Fibroblast of lung (primary cell): Measurements from ENCODE around the gene TMEM272. TPM values are rescaled to one million over a fixed set of nuclear protein-coding genes. Genes with fewer than 3 reads are reported as not detected.

Experiments
- DNase-seq, 2 donors: peaks; one replicate each; pipeline versions ENCODE4 v3.0.0 to v3.0.0-alpha.2; 2010; ENCODE audit warnings: low read depth in 2 of 2
- H2AFZ ChIP-seq: 2 replicates; pipeline ENCODE4 v1.5.1; 2012; ENCODE audit warnings: low read length, control low read depth, inconsistent platforms
- H3K27ac ChIP-seq: 2 replicates; pipeline ENCODE4 v1.5.1; 2011; ENCODE audit warnings: low read length, control low read depth; ENCODE audit not compliant: insufficient read depth
- H3K27me3 ChIP-seq: 2 replicates; pipeline ENCODE4 v1.5.1; 2011; ENCODE audit warnings: mild to moderate bottlenecking, low read length; ENCODE audit not compliant: control insufficient read depth, insufficient read depth
- H3K36me3 ChIP-seq: 2 replicates; pipeline ENCODE4 v1.5.1; 2011; ENCODE audit warnings: low read length; ENCODE audit not compliant: control insufficient read depth, insufficient read depth
- H3K4me1 ChIP-seq: 2 replicates; pipeline ENCODE4 v1.5.1; 2011; ENCODE audit warnings: low read length; ENCODE audit not compliant: control insufficient read depth, insufficient read depth; ENCODE audit errors: extremely low read depth
- H3K4me2 ChIP-seq: 2 replicates; pipeline ENCODE4 v1.5.1; 2011; ENCODE audit warnings: low read length, control low read depth; ENCODE audit not compliant: insufficient read depth; ENCODE audit errors: extremely low read depth
- H3K4me3 ChIP-seq, 4 experiments: fragments of 200-600 bp in 1 of 4; sonication (generic) in 1 of 4; replicated peaks in 1 of 4; 2 replicates each; pipeline ENCODE4 v1.5.1; 2011 to 2016; ENCODE audit warnings: low read length in 4 of 4, low read depth in 3 of 4, mild to moderate bottlenecking in 3 of 4, control low read depth in 2 of 4, inconsistent platforms in 1 of 4, mixed read lengths in 1 of 4; ENCODE audit not compliant: insufficient read depth in 1 of 4; ENCODE audit errors: control extremely low read depth in 1 of 4
- H3K79me2 ChIP-seq: 2 replicates; pipeline ENCODE4 v1.5.1; 2012; ENCODE audit warnings: mild to moderate bottlenecking, low read length, inconsistent platforms; ENCODE audit not compliant: control insufficient read depth, insufficient read depth
- H3K9ac ChIP-seq: 2 replicates; pipeline ENCODE4 v1.5.1; 2011; ENCODE audit warnings: mild to moderate bottlenecking, low read length, control low read depth; ENCODE audit not compliant: insufficient read depth
- H3K9me3 ChIP-seq: 2 replicates; pipeline ENCODE4 v1.5.1; 2012; ENCODE audit warnings: low read depth, low read length; ENCODE audit not compliant: control insufficient read depth, insufficient read depth
- H4K20me1 ChIP-seq: 2 replicates; pipeline ENCODE4 v1.5.1; 2011; ENCODE audit warnings: low read length; ENCODE audit not compliant: control insufficient read depth, insufficient read depth; ENCODE audit errors: extremely low read depth
- EZH2 ChIP-seq: IDR thresholded peaks from 2 replicates; pipeline ENCODE4 v1.5.1; 2012; ENCODE audit warnings: low read length, control low read depth, mild to moderate bottlenecking; ENCODE audit errors: missing control alignments
- polyA plus RNA-seq, 2 donors: library from polyadenylated mRNA; depleted of rRNA in 1 of 2; stranded (reverse) in 1 of 2; unstranded in 1 of 2; fragments of >200 nt; gene quantifications; 2 replicates each; pipeline ENCODE4 v1.2.1, GENCODE V29; 2011 to 2012; ENCODE audit warnings: missing spikeins in 1 of 2
- total RNA-seq: library from RNA; depleted of rRNA; stranded (reverse); fragments of >200 nt; gene quantifications from 2 replicates; pipeline ENCODE4 v1.2.1, GENCODE V29; 2014
- TF ChIP-seq, protein P1 (sequence below), 2 donors: IDR thresholded peaks in 1 of 2; conservative IDR thresholded peaks in 1 of 2; 1 replicate in 1 of 2; 2 replicates in 1 of 2; pipeline ENCODE4 v1.5.1; 2011 to 2012; ENCODE audit warnings: low read length in 2 of 2, control low read depth in 1 of 2, inconsistent platforms in 1 of 2, low read depth in 1 of 2, mild to moderate bottlenecking in 1 of 2

TMEM272 gene
- total and polyA plus RNA-seq, 2 donors (not counting 1 experiment from before 2014, with no cell fraction given) = not detected

DNA sequence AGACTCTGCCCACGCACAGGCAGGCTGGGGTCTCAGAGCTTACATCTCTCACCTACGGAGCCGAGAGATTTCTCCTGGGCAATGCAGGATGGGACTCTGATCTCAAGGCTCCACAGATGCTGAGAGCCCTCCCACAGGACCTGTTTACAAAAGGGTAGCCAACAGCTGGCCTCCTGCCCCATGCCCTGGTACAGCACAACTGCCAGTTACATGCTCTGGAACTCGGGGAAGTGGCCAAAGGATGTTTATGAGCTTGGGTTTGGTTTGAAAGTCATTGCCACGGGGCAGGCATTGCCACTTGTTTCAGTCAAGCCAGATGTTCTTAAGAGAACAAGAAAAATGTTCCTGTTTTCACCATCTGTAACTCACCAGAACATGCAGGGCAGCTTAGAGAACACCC is 44.5 kb downstream of the TMEM272 start:
- Histone ChIP-seq H3K79me2 (no peaks in the 10 kb centered on the region), H3K4me1 (peaks cover 17% of the 10 kb centered on the region), H2AFZ (no peak overlapping the region), H3K27me3 (no peaks in the 10 kb centered on the region), H3K4me2 (no peak overlapping the region), H4K20me1 (no peaks in the 10 kb centered on the region), H3K27ac (no peak overlapping the region), H3K9me3 (no peaks in the 10 kb centered on the region), H3K9ac (no peak overlapping the region), H3K4me3 (no peak overlapping the region), H3K36me3 (no peaks in the 10 kb centered on the region)
- no peak for DNase-seq
- TF ChIP-seq, protein P1, sequence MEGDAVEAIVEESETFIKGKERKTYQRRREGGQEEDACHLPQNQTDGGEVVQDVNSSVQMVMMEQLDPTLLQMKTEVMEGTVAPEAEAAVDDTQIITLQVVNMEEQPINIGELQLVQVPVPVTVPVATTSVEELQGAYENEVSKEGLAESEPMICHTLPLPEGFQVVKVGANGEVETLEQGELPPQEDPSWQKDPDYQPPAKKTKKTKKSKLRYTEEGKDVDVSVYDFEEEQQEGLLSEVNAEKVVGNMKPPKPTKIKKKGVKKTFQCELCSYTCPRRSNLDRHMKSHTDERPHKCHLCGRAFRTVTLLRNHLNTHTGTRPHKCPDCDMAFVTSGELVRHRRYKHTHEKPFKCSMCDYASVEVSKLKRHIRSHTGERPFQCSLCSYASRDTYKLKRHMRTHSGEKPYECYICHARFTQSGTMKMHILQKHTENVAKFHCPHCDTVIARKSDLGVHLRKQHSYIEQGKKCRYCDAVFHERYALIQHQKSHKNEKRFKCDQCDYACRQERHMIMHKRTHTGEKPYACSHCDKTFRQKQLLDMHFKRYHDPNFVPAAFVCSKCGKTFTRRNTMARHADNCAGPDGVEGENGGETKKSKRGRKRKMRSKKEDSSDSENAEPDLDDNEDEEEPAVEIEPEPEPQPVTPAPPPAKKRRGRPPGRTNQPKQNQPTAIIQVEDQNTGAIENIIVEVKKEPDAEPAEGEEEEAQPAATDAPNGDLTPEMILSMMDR (conservative IDR thresholded peaks at IDR 0.05 in 1 of 2, IDR thresholded peaks at IDR 0.05 in 1 of 2; ENCODE audit: low read depth in 1 of 2, low read length in 2 of 2) = no peak
- no peak for TF ChIP-seq EZH2

DNA sequence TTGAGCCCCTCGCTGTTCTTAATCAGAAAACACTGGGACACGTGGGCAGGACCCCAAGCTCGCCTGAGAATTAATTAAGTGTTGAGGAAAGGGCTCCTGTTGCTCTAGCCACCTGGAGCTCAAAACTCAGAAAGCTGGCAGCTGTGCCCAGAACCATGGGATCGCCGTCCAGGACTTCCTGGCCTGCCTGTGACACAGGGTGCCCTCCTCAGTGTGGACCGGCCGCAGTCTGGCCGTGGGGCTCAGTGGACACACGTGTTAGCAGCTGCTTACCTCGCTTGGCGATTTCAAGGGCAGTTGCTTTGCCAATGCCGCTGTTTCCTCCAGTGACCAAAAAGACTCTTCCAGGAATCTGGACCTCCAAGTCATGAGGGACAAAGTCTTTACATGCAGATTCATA is 45.7 kb downstream of the TMEM272 start:
- Histone ChIP-seq H3K36me3 (no peaks in the 10 kb centered on the region), H4K20me1 (no peaks in the 10 kb centered on the region), H3K27ac (no peak overlapping the region), H3K79me2 (no peaks in the 10 kb centered on the region), H3K27me3 (no peaks in the 10 kb centered on the region), H3K4me1 (peaks cover 17% of the 10 kb centered on the region), H3K9me3 (no peaks in the 10 kb centered on the region), H2AFZ (no peak overlapping the region), H3K9ac (no peak overlapping the region), H3K4me3 (no peak overlapping the region), H3K4me2 (no peak overlapping the region)
- no peak for TF ChIP-seq EZH2
- TF ChIP-seq, protein P1 (conservative IDR thresholded peaks at IDR 0.05 in 1 of 2, IDR thresholded peaks at IDR 0.05 in 1 of 2; ENCODE audit: low read depth in 1 of 2, low read length in 2 of 2) = no peak
- DNase-seq = no peak

GRCh38 chr13:51797664-51798488 is 47.1 kb downstream of the TMEM272 start:
- peak; percentile 55 to 58 for DNase-seq
- Histone ChIP-seq H3K27ac (no peak overlapping the region), H3K9ac (no peak overlapping the region), H3K4me3 (no peak overlapping the region), H4K20me1 (no peaks in the 10 kb centered on the region), H3K4me2 (no peak overlapping the region), H3K36me3 (no peaks in the 10 kb centered on the region), H3K4me1 (peaks cover 15% of the 10 kb centered on the region), H3K9me3 (no peaks in the 10 kb centered on the region), H3K27me3 (no peaks in the 10 kb centered on the region), H3K79me2 (no peaks in the 10 kb centered on the region), H2AFZ (no peak overlapping the region)
- TF ChIP-seq EZH2 = no peak
- TF ChIP-seq, protein P1 (conservative IDR thresholded peaks at IDR 0.05 in 1 of 2, IDR thresholded peaks at IDR 0.05 in 1 of 2; ENCODE audit: low read depth in 1 of 2, low read length in 2 of 2) = peak; percentile 6 to 44
